ENCODE data around the gene TYROBP.
"Not testable (repeated sequence)": the region's sequence is repeated elsewhere in the genome, so short reads cannot be mapped to it uniquely, and the experiment has no call there.

Gene TYROBP

DNA sequence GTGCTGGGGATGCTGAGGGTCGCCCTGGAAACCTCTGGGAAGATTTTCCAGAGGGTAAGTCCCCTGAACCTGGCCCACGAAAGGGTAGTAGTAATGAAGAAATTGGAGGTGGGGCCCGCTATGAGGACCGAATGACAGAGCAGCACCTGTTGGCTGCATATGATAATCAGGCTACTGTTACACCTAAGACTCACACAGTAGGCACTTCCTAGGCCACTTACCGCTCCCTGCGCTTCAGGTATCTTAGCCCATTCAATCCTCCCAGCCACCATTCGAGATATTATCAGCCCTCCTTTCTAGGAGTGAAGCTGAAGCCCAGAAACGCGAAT lies 23.7 kb upstream of the TYROBP start:
- ATAC-seq (no peak), DNase-seq (no peak)

GRCh38 chr19:35931161-35931873 lies 23.2 kb upstream of the TYROBP start:
- ATAC-seq (peak; percentile 97), DNase-seq (peak; percentile 99)

DNA sequence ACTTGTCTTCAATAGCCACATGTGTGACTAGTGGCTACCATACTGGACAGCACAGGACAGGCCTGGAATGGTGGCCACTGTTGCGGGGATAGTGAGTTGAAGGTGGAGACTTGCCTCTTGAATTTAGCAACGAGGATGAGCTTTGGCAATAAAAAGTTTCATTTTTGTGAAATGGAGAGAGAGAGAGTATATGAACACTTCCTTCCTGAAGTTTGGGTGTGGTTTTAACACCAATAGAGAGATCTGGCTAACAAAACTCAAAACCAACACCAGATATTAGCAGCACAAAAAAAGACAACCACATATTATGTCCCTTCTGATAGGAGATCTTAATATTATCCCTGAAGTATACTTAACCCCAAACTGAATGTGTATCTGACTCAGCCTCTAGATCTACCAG lies 21.8 kb upstream of the TYROBP start:
- ATAC-seq = no peak

GRCh38 chr19:35928507-35928906 lies 20.4 kb upstream of the TYROBP start:
- DNase-seq (no peak), ATAC-seq (no peak)

More for the DNA sequence above, 21.8 kb upstream of the TYROBP start:
- no peak for DNase-seq

GRCh38 chr19:35925501-35925900 lies 17.4 kb upstream of the TYROBP start:
- ATAC-seq (no peak), DNase-seq (no peak)

GRCh38 chr19:35921012-35921411 lies 12.9 kb upstream of the TYROBP start:
- ATAC-seq = no peak
- no peak for DNase-seq

DNA sequence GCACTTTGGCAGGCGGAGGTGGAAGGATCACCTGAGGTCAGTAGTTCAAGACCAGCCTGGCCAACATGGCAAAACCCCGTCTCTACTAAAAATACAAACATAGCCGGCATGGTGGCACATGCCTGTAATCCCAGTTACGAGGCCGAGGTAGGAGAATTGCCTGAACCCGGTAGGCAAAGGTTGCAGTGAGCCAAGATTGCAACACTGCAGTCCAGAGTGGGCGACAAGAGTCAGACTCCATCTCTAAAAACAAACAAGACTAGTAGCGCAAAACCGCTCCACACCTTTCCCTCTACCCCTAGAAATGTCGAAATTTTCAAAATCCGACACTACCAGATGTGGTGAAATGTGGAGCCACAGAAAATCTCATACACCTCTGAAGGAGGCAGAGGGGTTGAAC lies 11.2 kb upstream of the TYROBP start:
- ATAC-seq = no peak
- no peak for DNase-seq

- DNase-seq (no peak), ATAC-seq (no peak)
Observed at GRCh38 chr19:35915443-35915842, 7.3 kb upstream of the TYROBP start.

DNA sequence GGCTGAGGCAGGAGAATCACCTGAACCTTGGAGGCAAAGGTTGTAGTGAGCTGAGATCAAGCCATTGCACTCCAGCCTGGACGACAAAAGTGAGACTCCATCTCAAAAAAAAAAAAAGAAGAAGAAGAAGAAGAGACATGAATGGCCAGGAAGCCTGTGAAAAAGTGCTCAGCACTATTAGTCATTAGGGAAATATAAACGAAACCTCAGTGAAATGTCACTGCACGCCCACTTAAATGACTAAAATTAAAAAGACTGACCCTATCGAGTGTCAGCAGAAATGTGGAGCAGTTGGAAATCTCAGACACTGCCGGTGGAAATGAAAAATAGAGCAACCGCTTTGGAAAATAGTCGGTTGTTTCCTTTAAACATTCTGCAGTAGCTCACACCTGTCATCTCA lies 5.5 kb upstream of the TYROBP start:
- ATAC-seq = peak; percentile 47
- no peak for DNase-seq

GRCh38 chr19:35911790-35912189 lies 3.7 kb upstream of the TYROBP start:
- ATAC-seq = no peak
- peak; percentile 42 for DNase-seq

- no peak for ATAC-seq
- DNase-seq = no peak
Observed at GRCh38 chr19:35911173-35911572, 3.1 kb upstream of the TYROBP start.

DNA sequence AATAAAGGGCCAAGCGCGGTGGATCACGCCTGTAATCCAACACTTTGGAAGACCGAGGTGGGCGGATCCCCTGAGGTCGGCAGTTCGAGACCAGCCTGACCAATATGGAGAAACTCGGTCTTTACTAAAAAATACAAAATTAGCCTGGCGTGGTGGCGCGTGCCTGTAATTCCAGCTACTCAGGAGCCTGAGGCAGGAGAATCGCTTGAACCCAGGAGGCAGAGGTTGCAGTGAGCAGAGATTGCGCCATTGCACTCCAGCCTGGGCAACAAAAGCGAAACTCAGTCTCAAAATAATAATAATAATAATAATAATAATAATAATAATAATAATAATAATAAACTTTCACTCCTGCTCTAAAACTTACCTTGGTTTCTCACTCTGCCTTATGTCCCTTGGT lies 2.3 kb upstream of the TYROBP start:
- ATAC-seq, DNase-seq: not testable (repeated sequence)

GRCh38 chr19:35909684-35910035 lies 1.6 kb upstream of the TYROBP start:
- no peak for ATAC-seq

GRCh38 chr19:35908973-35909683 lies 1.0 kb upstream of the TYROBP start:
- ATAC-seq (peak; percentile 43), DNase-seq (peak; percentile 51)

More at GRCh38 chr19:35909684-35910035, 1.6 kb upstream of the TYROBP start:
- no peak for DNase-seq

DNA sequence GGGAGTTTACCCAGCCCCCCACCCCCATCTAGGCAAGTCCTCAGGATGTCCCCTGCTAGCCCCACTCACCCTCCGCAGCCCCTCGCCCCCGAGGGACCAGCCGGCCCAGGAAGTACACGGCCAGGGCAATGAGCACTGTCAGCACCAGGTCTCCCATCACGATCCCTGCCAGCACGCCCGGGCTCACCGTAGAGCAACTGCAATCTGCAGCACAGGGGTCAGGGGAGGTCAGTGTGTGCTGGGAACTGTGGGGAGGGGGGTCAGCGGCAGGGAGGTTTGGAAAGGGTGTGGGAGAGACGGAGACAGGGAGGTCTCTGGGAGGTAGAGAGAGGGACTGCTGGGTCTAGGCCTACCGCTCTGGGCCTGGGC lies 734 bp downstream of the TYROBP start:
- ATAC-seq (no peak), DNase-seq (no peak)

- no peak for ATAC-seq
- no peak for DNase-seq
Observed at GRCh38 chr19:35905178-35905727, 2.8 kb downstream of the TYROBP start.

GRCh38 chr19:35904311-35905068 lies 3.6 kb downstream of the TYROBP start:
- no peak for ATAC-seq

DNA sequence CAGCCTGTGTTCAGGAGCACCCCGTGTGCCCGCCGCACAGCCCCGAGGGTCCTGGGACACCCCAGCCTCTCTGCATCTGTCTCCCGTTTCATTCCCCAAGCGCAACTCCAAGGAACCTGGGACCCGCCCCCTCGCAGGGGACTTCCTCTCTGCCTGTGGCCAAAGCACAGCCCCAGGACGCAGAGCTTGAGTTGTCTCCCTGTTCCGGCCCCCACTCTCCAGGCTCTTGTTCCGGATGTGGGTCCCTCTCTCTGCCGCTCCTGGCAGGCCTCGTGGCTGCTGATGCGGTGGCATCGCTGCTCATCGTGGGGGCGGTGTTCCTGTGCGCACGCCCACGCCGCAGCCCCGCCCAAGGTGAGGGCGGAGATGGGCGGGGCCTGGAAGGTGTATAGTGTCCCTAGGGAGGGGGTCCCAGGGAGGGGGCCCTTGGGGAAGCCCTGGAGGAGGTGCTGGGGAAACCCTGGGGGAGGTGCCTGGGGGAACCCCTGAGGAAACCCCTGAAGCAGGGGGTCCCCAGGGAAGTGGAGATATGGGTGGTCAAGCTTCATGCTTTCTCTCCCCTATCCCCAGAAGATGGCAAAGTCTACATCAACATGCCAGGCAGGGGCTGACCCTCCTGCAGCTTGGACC lies 4.4 kb downstream of the TYROBP start:
- DNase-seq = peak; percentile 90

More at GRCh38 chr19:35904311-35905068, 3.6 kb downstream of the TYROBP start:
- no peak for DNase-seq

DNA sequence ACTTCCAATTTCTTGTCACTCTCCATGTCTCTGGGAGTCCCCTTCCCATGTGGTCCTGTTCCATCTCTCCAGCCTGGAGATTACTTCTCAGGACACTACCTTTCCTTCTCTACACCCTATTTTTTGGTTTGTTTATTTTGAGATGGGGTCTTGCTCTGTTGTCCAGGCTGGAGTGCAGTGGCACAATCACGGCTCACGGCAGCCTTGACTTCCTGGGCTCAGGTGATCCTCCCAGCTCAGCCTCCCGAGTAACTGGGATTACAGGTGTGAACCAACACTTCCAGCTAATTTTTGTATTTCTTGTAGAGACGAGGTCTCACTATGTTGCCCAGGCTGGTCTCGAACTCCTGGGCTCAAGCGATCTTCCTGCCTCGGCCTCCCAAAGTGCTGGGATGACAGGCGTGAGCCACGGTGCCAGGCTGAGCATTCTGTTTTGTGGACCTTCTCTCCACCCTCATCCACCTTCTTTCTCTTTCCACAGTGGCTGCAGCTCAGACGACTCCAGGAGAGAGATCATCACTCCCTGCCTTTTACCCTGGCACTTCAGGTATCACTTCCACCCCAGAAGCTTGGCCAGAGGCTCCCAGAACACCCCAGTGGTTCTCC lies 5.1 kb downstream of the TYROBP start:
- ATAC-seq (no peak), DNase-seq (no peak)

More for the DNA sequence above, 4.4 kb downstream of the TYROBP start:
- peak; percentile 48 for ATAC-seq

- ATAC-seq (peak; percentile 10), DNase-seq (peak; percentile 60)
Observed at GRCh38 chr19:35901854-35902661, 6.0 kb downstream of the TYROBP start, which contains the start of gene HCST. TSS of gene HCST (plus strand) at chr19:35902529. CDS start at chr19:35902594, 65 bp downstream.

DNA sequence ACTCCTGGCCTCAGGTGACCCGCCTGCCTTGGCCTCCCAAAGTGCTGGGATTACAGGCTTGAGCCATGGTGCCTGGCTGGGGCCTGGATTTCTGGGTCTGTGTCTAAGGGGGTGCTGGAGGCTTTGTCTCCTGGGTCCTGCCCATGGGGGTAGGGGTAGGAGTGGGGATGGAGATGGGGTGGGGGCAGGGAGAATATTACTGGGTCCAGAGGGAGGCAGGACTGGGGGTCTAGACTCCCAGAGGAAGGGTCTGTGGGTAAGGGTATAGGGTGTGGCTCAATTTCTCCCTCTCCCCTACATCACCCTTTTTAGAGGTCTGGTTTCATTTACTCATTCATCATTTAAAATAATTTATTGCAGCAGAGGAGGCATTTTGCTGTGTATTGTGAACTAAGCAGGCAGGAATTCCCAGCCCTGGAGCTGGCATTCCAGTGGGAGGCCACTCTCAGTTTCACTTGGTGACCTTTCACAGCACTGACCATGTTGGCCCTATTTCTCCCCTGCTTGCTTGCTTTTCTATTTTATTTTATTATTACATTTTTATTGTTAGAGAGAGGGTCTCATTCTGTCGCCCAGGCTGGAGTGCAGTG lies 6.9 kb downstream of the TYROBP start:
- no peak for ATAC-seq
- no peak for DNase-seq
